ENCODE results near the gene CACNB4.

Gene CACNB4

GRCh38 chr2:151987484-151987883, 111.4 kb downstream of the CACNB4 start:
- Histone ChIP-seq H3K36me3 (ENCODE audit: insufficient read depth, low read length) (no peaks in the 10 kb centered on the region), H3K9me3 (ENCODE audit: low read length) (no peaks in the 10 kb centered on the region), H3K4me3 (ENCODE audit: low read depth, low read length, poor library complexity, severe bottlenecking) (no peak overlapping the region), H3K79me2 (ENCODE audit: insufficient read depth, low read length) (no peaks in the 10 kb centered on the region), H2AFZ (ENCODE audit: low read length) (no peak overlapping the region), H3K27me3 (ENCODE audit: insufficient read depth, low read length) (no peaks in the 10 kb centered on the region), H3K4me2 (ENCODE audit: low read length) (no peak overlapping the region), H3K4me1 (ENCODE audit: insufficient read depth, low read length, severe bottlenecking) (no peaks in the 10 kb centered on the region), H3F3A (ENCODE audit: insufficient read depth, low read length) (no peaks in the 10 kb centered on the region), H3K9me2 (ENCODE audit: low read depth, low read length) (no peaks in the 10 kb centered on the region), H3K27ac (ENCODE audit: low read depth, low read length, poor library complexity, severe bottlenecking) (no peak overlapping the region), H4K20me1 (ENCODE audit: insufficient read depth, low read length) (no peaks in the 10 kb centered on the region), H3K9ac (ENCODE audit: low read length) (no peak overlapping the region)
- TF ChIP-seq CTCF (IDR thresholded peaks at IDR 0.05; ENCODE audit: low read length) (no peak), EZH2 (IDR thresholded peaks at IDR 0.05; ENCODE audit: borderline replicate concordance, low read length) (no peak)

GRCh38 chr2:151984424-151985083, 114.3 kb downstream of the CACNB4 start:
- H3K4me1 ChIP-seq (ENCODE audit: insufficient read depth, low read length, severe bottlenecking) = no peaks in the 10 kb centered on the region
- H3K27me3 ChIP-seq (ENCODE audit: insufficient read depth, low read length) = no peaks in the 10 kb centered on the region
- no peak overlapping the region for H3K27ac ChIP-seq (ENCODE audit: low read depth, low read length, poor library complexity, severe bottlenecking)
- no peaks in the 10 kb centered on the region for H3F3A ChIP-seq (ENCODE audit: insufficient read depth, low read length)
- no peak overlapping the region for H3K4me3 ChIP-seq (ENCODE audit: low read depth, low read length, poor library complexity, severe bottlenecking)
- H3K36me3 ChIP-seq (ENCODE audit: insufficient read depth, low read length) = no peaks in the 10 kb centered on the region
- H2AFZ ChIP-seq (ENCODE audit: low read length) = no peak overlapping the region
- no peaks in the 10 kb centered on the region for H3K9me3 ChIP-seq (ENCODE audit: low read length)
- H3K4me2 ChIP-seq (ENCODE audit: low read length) = no peak overlapping the region
- no peaks in the 10 kb centered on the region for H4K20me1 ChIP-seq (ENCODE audit: insufficient read depth, low read length)
- no peak overlapping the region for H3K9ac ChIP-seq (ENCODE audit: low read length)
- no peaks in the 10 kb centered on the region for H3K79me2 ChIP-seq (ENCODE audit: insufficient read depth, low read length)
- no peak for TF ChIP-seq CTCF (IDR thresholded peaks at IDR 0.05; ENCODE audit: low read length)
- TF ChIP-seq EZH2 (IDR thresholded peaks at IDR 0.05; ENCODE audit: borderline replicate concordance, low read length) = no peak
- H3K9me2 ChIP-seq (ENCODE audit: low read depth, low read length) = no peaks in the 10 kb centered on the region

GRCh38 chr2:151983221-151983620, 115.6 kb downstream of the CACNB4 start:
- H3K4me3 ChIP-seq (ENCODE audit: low read depth, low read length, poor library complexity, severe bottlenecking) = no peak overlapping the region
- H3K9me2 ChIP-seq (ENCODE audit: low read depth, low read length) = no peaks in the 10 kb centered on the region
- H3K9me3 ChIP-seq (ENCODE audit: low read length) = no peaks in the 10 kb centered on the region
- H2AFZ ChIP-seq (ENCODE audit: low read length) = no peak overlapping the region
- H3K79me2 ChIP-seq (ENCODE audit: insufficient read depth, low read length) = no peaks in the 10 kb centered on the region
- no peaks in the 10 kb centered on the region for H3K4me1 ChIP-seq (ENCODE audit: insufficient read depth, low read length, severe bottlenecking)
- H3K36me3 ChIP-seq (ENCODE audit: insufficient read depth, low read length) = no peaks in the 10 kb centered on the region
- TF ChIP-seq CTCF (IDR thresholded peaks at IDR 0.05; ENCODE audit: low read length) (no peak), EZH2 (IDR thresholded peaks at IDR 0.05; ENCODE audit: borderline replicate concordance, low read length) (no peak)
- no peaks in the 10 kb centered on the region for H4K20me1 ChIP-seq (ENCODE audit: insufficient read depth, low read length)
- no peak overlapping the region for H3K9ac ChIP-seq (ENCODE audit: low read length)
- H3F3A ChIP-seq (ENCODE audit: insufficient read depth, low read length) = no peaks in the 10 kb centered on the region
- no peaks in the 10 kb centered on the region for H3K27me3 ChIP-seq (ENCODE audit: insufficient read depth, low read length)
- H3K27ac ChIP-seq (ENCODE audit: low read depth, low read length, poor library complexity, severe bottlenecking) = no peak overlapping the region
- no peak overlapping the region for H3K4me2 ChIP-seq (ENCODE audit: low read length)
